HepG2 (cell line): ENCODE data around the gene OR4D9.

Source experiments
- ELF4 ChIP-seq: sonication (generic); formaldehyde crosslinking; IDR thresholded peaks from 2 replicates; pipeline ENCODE4 v1.5.0; 2020; ENCODE audit warnings: missing genetic modification reagents, mild to moderate bottlenecking, moderate library complexity, borderline replicate concordance
- HDAC2 ChIP-seq: sonication (generic); formaldehyde crosslinking; IDR thresholded peaks from 2 replicates; pipeline ENCODE4 v1.4.0; 2020; ENCODE audit warnings: missing genetic modification reagents
- HNRNPUL1 ChIP-seq: fragments of 200-400 bp; formaldehyde crosslinking; IDR thresholded peaks from 2 replicates; pipeline ENCODE4 v1.6.1; 2017; ENCODE audit warnings: low read depth, mild to moderate bottlenecking, low read length, moderate library complexity
- KLF16 ChIP-seq, 2 experiments: sonication (generic) in 1 of 2; formaldehyde crosslinking in 1 of 2; IDR thresholded peaks; 2 replicates each; pipeline versions ENCODE4 v1.6.1 to v1.8.0; 2016 to 2023; ENCODE audit warnings: missing genetic modification reagents in 2 of 2, missing compliant biosample characterization in 1 of 2
- MED1 ChIP-seq: sonication (generic); formaldehyde crosslinking; IDR thresholded peaks from 2 replicates; pipeline ENCODE4 v1.4.0; 2020; ENCODE audit warnings: missing genetic modification reagents
- NFYC ChIP-seq: IDR thresholded peaks from 2 replicates; pipeline ENCODE4 v1.6.1; 2016; ENCODE audit warnings: missing genetic modification reagents, missing compliant biosample characterization
- PBX3 ChIP-seq: sonication (generic); formaldehyde crosslinking; IDR thresholded peaks from 2 replicates; pipeline ENCODE4 v1.8.1; 2023; ENCODE audit warnings: missing genetic modification reagents, inconsistent platforms, borderline replicate concordance
- POLR2A ChIP-seq, 2 experiments: IDR thresholded peaks; 2 replicates each; pipeline ENCODE4 v1.6.1; 2011; ENCODE audit warnings: low read depth in 2 of 2, low read length in 2 of 2, mild to moderate bottlenecking in 1 of 2, moderate library complexity in 1 of 2; ENCODE audit not compliant: insufficient read depth in 1 of 2
- SATB2 ChIP-seq: sonication (generic); formaldehyde crosslinking; IDR thresholded peaks from 2 replicates; pipeline ENCODE4 v1.5.0; 2020; ENCODE audit warnings: missing genetic modification reagents
- SETDB1 ChIP-seq: sonication (generic); formaldehyde crosslinking; IDR thresholded peaks from 2 replicates; pipeline ENCODE4 v1.5.1; 2020; ENCODE audit warnings: missing genetic modification reagents, mild to moderate bottlenecking, borderline replicate concordance
- YY1 ChIP-seq: IDR thresholded peaks from 2 replicates; pipeline ENCODE4 v1.6.1; 2011; ENCODE audit warnings: low read length, low read depth, moderate library complexity, mild to moderate bottlenecking; ENCODE audit not compliant: insufficient read depth, insufficient replicate concordance
- ZFP36L2 ChIP-seq: sonication (generic); formaldehyde crosslinking; IDR thresholded peaks from 2 replicates; pipeline ENCODE4 v1.4.0; 2020; ENCODE audit warnings: missing genetic modification reagents
- ZNF543 ChIP-seq: sonication (generic); formaldehyde crosslinking; IDR thresholded peaks from 2 replicates; pipeline ENCODE4 v1.4.0; 2020; ENCODE audit warnings: mild to moderate bottlenecking, missing genetic modification reagents

- TF ChIP-seq HDAC2 (CRISPR knock-in tag) = no peak
- TF ChIP-seq ZNF543 (CRISPR knock-in tag) = no peak
- no peak for TF ChIP-seq HNRNPUL1
- TF ChIP-seq ZFP36L2 (CRISPR knock-in tag) = no peak
- TF ChIP-seq ELF4 (CRISPR knock-in tag) = no peak
- no peak for TF ChIP-seq SETDB1
- no peak for TF ChIP-seq NFYC (CRISPR knock-in tag)
- no peak for TF ChIP-seq YY1
- TF ChIP-seq KLF16 (CRISPR knock-in tag; IDR thresholded peaks at IDR 0.05) = no peak
- TF ChIP-seq SATB2 (CRISPR knock-in tag) = no peak
- TF ChIP-seq POLR2A (IDR thresholded peaks at IDR 0.05; ENCODE audit: insufficient read depth in 1 of 2, low read depth in 2 of 2, low read length in 2 of 2) = no peak
- no peak for TF ChIP-seq PBX3
- no peak for TF ChIP-seq MED1 (CRISPR knock-in tag)
Measured at GRCh38 chr11:59562292-59562691, 51.0 kb downstream of the OR4D9 start.
